Nucleus accumbens (tissue), 56 donors: ENCODE measurements around the gene PLEKHG7.

Experiments used
- DNase-seq, 56 donors: peaks; one replicate each; lab custom pipeline; 2025; lab: John Stamatoyannopoulos, UW

Gene PLEKHG7

GRCh38 chr12:92703786-92704185 lies 997 bp downstream of the PLEKHG7 start:
- DNase-seq, result no peak

GRCh38 chr12:92706594-92706993 lies 3.8 kb downstream of the PLEKHG7 start:
- DNase-seq, result no peak

GRCh38 chr12:92707926-92708325 lies 5.1 kb downstream of the PLEKHG7 start:
- no peak for DNase-seq

GRCh38 chr12:92715625-92716024 lies 12.8 kb downstream of the PLEKHG7 start:
- DNase-seq, result no peak

- DNase-seq, result peak in 3 of 56 donors; percentile 1 to 13 (median 4)
Measured at GRCh38 chr12:92717202-92717601, 14.4 kb downstream of the PLEKHG7 start.

DNA sequence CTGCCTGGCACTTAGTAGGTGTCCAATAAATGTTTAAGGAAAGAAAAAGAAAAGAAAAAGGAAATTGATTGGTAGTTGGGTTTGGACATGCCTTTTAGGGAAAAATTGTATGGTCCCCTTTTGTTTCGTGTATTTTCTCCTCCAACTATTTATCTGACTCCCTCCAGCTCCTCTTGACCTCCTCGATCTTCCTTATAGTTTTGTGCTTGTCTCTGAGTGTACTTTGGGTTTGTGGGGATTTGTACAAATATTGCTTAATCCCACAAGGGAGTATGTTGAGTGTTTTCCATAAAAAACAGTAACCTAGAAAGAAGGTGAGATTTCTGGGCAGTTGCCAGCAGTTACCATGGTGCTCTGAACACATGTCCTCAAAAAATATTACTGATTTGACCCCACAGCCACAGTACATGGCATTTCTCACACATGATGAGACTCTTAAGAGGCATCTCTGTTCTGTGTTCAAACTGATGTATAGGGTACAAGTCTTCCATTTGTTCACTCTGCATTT lies 15.7 kb downstream of the PLEKHG7 start:
- no peak for DNase-seq

- DNase-seq, result no peak
Measured at GRCh38 chr12:92719674-92720073, 16.9 kb downstream of the PLEKHG7 start.

GRCh38 chr12:92721130-92721529 lies 18.3 kb downstream of the PLEKHG7 start:
- no peak for DNase-seq

DNA sequence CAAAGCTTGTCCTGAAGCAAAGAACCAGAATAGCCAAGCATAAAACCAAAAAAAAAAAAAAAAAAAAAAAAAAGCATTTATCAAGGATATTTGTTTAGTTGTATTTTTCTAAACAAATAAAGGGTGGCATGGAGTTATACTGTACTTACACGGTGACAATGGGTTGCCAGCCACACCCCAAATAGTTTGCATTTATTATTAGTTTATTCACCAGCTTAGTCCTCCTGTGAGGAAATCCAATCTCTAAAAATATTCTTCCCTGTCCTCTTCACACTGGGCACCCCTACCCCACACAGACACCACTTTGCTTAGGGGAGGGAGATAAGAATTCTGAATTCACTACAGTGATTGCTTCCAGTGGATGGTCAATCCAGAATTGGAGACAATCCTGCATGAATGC lies 18.9 kb downstream of the PLEKHG7 start:
- no peak for DNase-seq

GRCh38 chr12:92722897-92723296 lies 20.1 kb downstream of the PLEKHG7 start:
- DNase-seq, result no peak

- no peak for DNase-seq
Measured at GRCh38 chr12:92726850-92727249, 24.1 kb downstream of the PLEKHG7 start.

DNA sequence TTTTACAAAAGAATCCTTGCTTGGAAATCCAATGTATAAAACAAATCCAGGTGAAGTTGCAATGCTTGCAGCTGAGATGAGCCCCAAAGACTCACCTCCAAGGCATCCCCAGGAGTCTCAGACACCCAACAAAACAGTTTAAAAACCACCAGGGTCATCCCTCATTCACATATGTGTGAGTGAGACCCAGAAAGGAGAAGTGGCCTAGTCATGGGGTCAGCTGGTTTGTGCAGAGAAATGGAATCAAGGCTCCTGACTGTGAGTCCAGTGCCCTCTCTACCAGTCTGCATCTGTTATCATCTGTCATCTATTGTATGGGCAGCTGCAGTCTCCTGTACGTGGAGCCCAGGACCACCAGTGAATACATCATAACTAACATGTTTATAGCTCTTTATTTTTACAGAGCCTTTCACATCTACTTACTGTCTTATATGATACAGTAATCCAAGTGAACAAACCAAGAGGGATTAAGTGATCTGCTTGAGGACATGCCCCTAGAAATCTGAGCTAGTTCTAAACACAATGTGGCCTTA lies 27.1 kb downstream of the PLEKHG7 start:
- no peak for DNase-seq

DNA sequence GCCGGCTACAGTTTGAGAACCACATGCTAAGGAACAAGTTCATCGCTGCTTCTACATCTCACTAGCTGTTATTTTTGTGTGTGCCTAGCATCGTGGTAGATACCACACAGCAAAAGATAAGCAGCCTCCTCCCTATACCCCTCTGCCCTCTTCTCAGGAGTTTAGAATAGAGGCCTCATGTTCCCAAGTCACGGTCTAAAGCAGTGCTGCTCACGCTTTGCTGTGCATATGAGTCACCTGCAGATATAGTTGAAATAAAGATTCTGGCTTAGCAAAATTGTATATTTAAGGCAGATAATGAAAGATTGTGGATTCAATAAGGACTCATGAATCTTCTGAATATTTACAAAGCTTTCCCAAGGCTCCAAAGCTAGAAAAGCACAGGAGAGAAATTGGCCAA lies 28.0 kb downstream of the PLEKHG7 start:
- no peak for DNase-seq

DNA sequence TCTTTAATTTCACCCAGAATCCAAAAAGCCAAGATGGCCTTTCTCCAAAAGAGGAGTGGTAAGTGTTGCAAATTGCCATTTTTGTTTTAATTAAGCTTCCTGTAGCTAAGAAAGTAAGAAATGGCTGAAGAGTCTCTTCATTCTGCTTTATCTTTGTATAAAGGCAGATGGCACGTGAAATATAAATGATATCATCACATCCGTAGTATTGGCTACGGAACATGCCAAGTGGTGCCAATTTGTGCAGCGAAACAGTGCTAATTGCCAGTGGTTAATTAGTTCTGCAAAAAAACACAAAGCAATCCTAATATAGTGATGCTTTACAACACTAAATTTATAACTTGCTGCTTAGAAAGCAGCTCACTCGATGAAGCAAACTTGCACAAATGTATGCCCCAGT lies 29.4 kb downstream of the PLEKHG7 start:
- no peak for DNase-seq

DNA sequence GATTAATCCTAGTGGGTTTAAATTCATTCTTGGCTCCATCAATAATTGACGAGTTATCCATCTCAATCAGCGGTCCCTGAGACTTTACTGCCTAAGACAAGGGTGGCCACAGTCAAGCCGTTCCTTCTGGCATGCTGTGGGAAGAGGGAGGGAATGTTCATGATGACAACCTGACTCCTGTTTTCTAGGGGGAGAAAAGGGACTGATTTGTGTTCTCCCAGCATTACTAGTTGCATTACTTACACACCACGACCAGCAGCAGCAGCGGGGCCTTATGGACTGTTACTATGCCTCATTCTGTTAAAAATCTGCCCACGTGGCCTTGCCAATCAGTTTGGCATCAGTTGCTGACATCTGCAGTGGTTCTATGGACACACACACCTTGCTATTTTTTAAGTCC lies 29.9 kb downstream of the PLEKHG7 start:
- DNase-seq, result no peak

DNA sequence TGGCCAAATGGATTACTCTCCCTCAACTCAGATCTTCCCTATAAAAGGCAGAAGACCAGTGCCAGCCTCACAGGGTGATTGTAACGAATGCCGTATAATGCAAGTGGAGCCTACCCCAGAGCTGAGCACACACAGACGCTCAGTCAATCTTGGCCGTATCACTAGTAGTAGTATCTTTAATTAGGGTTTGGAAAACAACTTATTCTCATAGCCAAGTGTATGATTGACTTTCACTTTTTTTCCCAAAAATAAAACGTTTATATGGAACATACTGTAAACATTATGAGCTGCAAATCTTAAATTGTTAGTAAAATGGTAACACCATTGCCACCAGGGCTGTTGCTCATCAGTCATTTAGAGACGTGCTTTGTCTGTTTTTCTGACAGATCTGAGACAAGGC lies 30.4 kb downstream of the PLEKHG7 start:
- no peak for DNase-seq

DNA sequence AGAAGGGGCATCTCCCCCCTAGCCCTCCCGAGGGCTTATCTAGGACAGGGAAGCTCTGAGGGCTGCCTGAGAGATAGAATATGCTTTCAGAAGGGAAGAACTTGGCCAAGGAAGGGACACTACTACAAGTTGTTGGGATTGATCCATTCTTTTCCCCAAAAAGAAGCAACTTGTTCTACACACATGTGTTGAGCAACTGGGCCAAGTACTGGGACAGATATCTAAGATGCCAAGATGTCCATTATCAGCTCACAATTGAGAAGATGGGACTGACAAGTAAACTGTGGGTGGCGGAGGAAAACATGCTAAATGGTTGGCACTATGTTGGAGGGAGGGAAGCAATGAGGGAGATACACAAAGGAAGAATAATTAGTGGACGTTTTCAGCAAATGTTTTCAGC lies 30.9 kb downstream of the PLEKHG7 start:
- DNase-seq, result no peak

DNA sequence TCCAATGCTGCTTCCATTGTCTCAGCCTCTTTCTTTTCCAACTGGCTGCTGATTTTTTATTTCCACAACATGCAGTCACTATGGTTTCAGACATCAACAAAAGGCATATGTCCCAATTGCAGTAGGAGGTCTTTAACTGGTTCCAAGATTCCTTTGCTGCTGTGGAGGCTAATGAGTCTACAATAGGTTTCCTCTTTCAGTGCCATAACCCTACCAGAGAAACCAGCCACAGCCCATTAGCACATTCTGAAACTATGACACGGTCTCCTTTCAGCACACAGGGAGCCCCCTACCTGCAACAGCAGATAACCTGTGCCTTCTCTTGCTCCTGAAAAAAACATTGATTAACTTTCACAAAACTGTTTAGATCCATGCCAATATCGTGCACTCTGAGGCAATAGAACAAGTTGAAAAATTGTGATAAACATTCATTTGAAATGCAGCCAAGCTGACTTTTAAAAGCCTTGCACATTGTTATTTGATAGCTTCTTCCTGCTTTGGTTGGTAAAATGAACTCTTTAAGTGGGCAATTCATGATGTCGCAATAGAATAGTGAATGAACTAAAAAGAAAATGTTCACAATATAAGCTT lies 32.4 kb downstream of the PLEKHG7 start:
- DNase-seq, result peak in 1 of 56 donors; percentile 13

DNA sequence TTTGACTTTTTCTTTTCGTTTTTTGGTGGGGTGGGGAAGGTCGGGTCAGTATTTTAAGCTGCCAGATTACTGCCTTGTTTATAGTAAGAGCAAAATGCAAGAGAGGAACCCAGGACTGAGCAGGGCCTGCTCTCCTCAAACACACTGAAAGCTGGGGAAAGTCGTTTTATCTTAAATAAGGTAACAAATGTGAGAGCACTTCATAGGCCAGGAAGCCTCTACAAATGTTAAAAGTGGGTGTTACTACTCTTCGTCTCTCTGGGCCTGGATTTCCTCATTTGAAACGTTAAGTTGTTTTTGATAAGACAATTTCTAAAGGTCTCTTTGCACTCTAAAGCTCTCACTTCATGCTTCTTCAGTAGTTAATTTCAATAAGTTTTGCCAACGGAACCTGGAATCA lies 33.8 kb downstream of the PLEKHG7 start:
- no peak for DNase-seq

DNA sequence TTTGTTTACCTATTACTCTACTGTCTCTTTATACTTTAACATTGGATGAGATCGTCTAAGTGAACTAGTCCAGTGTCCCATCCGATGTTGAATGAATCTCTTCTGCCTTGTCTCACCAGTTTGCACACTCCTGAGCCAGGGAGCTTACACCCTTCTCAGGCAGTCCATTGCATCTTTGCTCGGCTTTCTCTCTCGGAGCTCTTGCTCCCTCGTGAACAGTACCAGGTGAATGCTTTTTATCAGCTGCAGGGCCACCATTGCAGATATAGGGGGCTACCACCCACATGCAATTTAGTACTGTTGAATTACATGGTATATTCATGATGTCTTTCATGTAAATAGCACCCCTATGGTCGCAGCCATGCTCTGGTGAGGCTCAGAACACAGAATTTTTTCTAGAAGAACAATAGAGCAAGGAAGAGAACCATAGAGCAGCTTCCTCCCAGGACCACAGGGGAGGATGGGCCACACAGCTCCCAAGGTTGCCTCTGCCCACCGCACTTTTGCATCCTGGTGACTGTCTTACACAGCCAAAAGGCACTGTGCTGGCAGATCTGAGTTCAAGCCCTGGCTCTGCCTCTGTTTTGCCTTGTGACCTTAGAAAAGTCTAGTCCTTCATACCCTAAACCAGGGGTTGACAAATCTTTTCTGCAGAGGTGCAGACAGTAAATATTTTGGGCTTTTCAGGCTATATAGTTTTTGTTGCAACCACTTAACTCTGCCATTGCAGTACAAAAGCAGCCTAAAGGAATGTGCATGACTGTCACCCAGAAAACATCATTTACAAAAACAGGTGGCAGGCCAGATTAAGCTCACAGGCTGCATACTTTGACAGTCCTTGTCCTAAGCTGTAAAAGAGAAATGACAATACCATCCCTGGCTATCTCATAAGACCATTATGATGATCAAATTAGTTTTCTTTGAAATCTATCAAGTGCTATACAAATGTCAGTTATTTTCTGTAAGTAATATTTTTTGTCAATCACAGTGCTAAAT lies 35.4 kb downstream of the PLEKHG7 start:
- no peak for DNase-seq

DNA sequence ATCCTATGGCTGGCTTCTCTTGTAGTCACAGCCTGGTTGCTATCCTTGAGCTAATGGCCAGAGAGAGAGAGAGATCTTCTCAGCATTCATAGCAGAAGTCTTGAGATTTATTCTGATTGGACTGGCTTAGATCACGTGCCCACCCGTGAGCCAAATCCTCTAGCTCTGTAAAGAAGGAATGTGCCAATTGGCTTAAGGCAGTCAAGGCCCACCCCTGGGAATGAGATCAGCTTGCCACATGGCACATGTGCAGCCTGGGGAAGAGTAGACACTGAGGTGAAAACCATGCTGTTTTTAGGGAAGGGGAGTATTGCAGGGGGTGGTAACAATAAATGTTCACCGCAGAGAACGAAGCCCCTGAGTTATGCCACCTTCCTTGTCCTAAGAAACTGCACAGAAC lies 36.3 kb downstream of the PLEKHG7 start:
- no peak for DNase-seq

DNA sequence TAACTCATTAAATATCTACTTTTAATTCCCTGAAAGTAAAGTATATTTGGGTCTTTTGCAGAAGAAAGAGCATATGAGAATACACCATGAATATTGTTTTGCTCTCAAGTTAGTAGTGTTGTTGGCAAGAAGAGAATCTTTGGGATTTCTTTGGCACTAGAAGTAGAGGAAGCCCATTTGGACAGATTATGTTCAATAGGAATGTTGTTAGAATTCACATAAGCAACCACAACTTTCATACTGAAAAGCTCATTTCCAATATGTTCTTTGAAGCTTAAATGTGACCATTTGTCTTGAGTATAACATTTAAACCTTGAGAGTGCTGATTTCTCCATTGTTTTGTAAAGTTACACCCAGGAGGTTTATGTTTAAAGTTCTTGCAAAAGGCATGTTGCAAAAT lies 37.6 kb downstream of the PLEKHG7 start:
- no peak for DNase-seq
